Progenitor cell of endocrine pancreas (in vitro differentiated cells): ENCODE measurements around the gene RAP1GDS1. TPM values are rescaled to one million over a fixed set of nuclear protein-coding genes. Genes with fewer than 3 reads are reported as not detected.
"Not testable (repeated sequence)": the region's sequence is repeated elsewhere in the genome, so short reads cannot be mapped to it uniquely, and the experiment has no call there.

Experiments used
- DNase-seq: peaks from one replicate; pipeline ENCODE4 v3.0.0; 2021; ENCODE audit warnings: low spot score; ENCODE audit not compliant: unreplicated experiment
- H3K27ac Mint-ChIP-seq: 2 replicates; pipeline ENCODE4 v1.8.0; 2021; ENCODE audit warnings: mild to moderate bottlenecking, moderate library complexity, mixed read lengths
- H3K27me3 Mint-ChIP-seq: 2 replicates; pipeline ENCODE4 v1.8.0; 2021; ENCODE audit warnings: mixed read lengths
- H3K36me3 Mint-ChIP-seq: 2 replicates; pipeline ENCODE4 v1.8.0; 2022; ENCODE audit warnings: mixed read lengths; ENCODE audit not compliant: insufficient read depth
- H3K4me1 Mint-ChIP-seq: 2 replicates; pipeline ENCODE4 v1.8.0; 2021; ENCODE audit warnings: low read depth, mixed read lengths
- H3K4me3 Mint-ChIP-seq: 2 replicates; pipeline ENCODE4 v1.8.0; 2021; ENCODE audit warnings: low read depth, mild to moderate bottlenecking, moderate library complexity, mixed read lengths
- H3K9me3 Mint-ChIP-seq: 2 replicates; pipeline ENCODE4 v1.8.0; 2021; ENCODE audit warnings: low read depth, mixed read lengths
- CTCF ChIP-seq: fragments of 200-600 bp; sonication (generic); IDR thresholded peaks from one replicate; pipeline ENCODE4 v1.5.0; 2021; ENCODE audit warnings: antibody characterized with exemption, mild to moderate bottlenecking; ENCODE audit not compliant: unreplicated experiment
- total RNA-seq: library from RNA; stranded (reverse); gene quantifications from 2 replicates; pipeline ENCODE4 v1.2.1, GENCODE V29; 2021

RAP1GDS1 gene
- total RNA-seq, 1 donor from 2014 or later = 24.4 TPM

GRCh38 chr4:98352396-98352795 lies 91.2 kb downstream of the RAP1GDS1 start:
- Mint-ChIP-seq H3K36me3 (peaks cover 13% of the 10 kb centered on the region), H3K27ac (no peak overlapping the region), H3K9me3 (peaks cover 7% of the 10 kb centered on the region), H3K4me3 (no peak overlapping the region), H3K4me1 (no peaks in the 10 kb centered on the region), H3K27me3 (no peaks in the 10 kb centered on the region)
- no peak for TF ChIP-seq CTCF
- DNase-seq = no peak

- no peak for TF ChIP-seq CTCF
- Mint-ChIP-seq H3K36me3 (peaks cover 13% of the 10 kb centered on the region), H3K27ac (no peak overlapping the region), H3K4me1 (no peaks in the 10 kb centered on the region), H3K9me3 (peaks cover 7% of the 10 kb centered on the region), H3K4me3 (no peak overlapping the region), H3K27me3 (no peaks in the 10 kb centered on the region)
- DNase-seq = no peak
Measured at GRCh38 chr4:98352940-98353339, 91.8 kb downstream of the RAP1GDS1 start.

- H3K27ac Mint-ChIP-seq = no peak overlapping the region
- no peak overlapping the region for H3K4me3 Mint-ChIP-seq
- no peak for TF ChIP-seq CTCF
- no peaks in the 10 kb centered on the region for H3K27me3 Mint-ChIP-seq
- H3K9me3 Mint-ChIP-seq = no peaks in the 10 kb centered on the region
- H3K36me3 Mint-ChIP-seq = no peaks in the 10 kb centered on the region
- no peak for DNase-seq
- no peaks in the 10 kb centered on the region for H3K4me1 Mint-ChIP-seq
Measured at GRCh38 chr4:98358630-98359248, 97.6 kb downstream of the RAP1GDS1 start.

- no peak for TF ChIP-seq CTCF
- H3K4me1 Mint-ChIP-seq = no peaks in the 10 kb centered on the region
- no peaks in the 10 kb centered on the region for H3K9me3 Mint-ChIP-seq
- no peaks in the 10 kb centered on the region for H3K36me3 Mint-ChIP-seq
- H3K27ac Mint-ChIP-seq = no peak overlapping the region
- no peaks in the 10 kb centered on the region for H3K27me3 Mint-ChIP-seq
- DNase-seq = no peak
- H3K4me3 Mint-ChIP-seq = no peak overlapping the region
Measured at GRCh38 chr4:98359646-98360045, 98.5 kb downstream of the RAP1GDS1 start.

GRCh38 chr4:98363431-98363830 lies 102.2 kb downstream of the RAP1GDS1 start:
- H3K27ac Mint-ChIP-seq = peak overlapping the region; percentile 1

GRCh38 chr4:98366275-98366674 lies 105.1 kb downstream of the RAP1GDS1 start:
- Mint-ChIP-seq H3K9me3 (peaks cover 20% of the 10 kb centered on the region), H3K36me3 (peaks cover 32% of the 10 kb centered on the region)
- not testable (repeated sequence) for DNase-seq, H3K27me3 Mint-ChIP-seq, H3K4me1 Mint-ChIP-seq, H3K4me3 Mint-ChIP-seq, H3K27ac Mint-ChIP-seq

More at GRCh38 chr4:98363431-98363830, 102.2 kb downstream of the RAP1GDS1 start:
- Mint-ChIP-seq H3K9me3 (peaks cover 16% of the 10 kb centered on the region), H3K36me3 (peaks cover 24% of the 10 kb centered on the region), H3K27me3 (no peaks in the 10 kb centered on the region), H3K4me3 (no peak overlapping the region), H3K4me1 (no peaks in the 10 kb centered on the region)
- DNase-seq = no peak
- TF ChIP-seq CTCF = no peak

GRCh38 chr4:98368000-98368399 lies 106.8 kb downstream of the RAP1GDS1 start:
- H3K27ac Mint-ChIP-seq, H3K4me1 Mint-ChIP-seq, DNase-seq, H3K27me3 Mint-ChIP-seq, H3K4me3 Mint-ChIP-seq: not testable (repeated sequence)
- Mint-ChIP-seq H3K9me3 (peaks cover 20% of the 10 kb centered on the region), H3K36me3 (peaks cover 33% of the 10 kb centered on the region)
